Calu3 (cell line): ENCODE measurements around the gene MND1. TPM values are rescaled to one million over a fixed set of nuclear protein-coding genes. Genes with fewer than 3 reads are reported as not detected.

Experiments
- BruUV-seq: library from RNA; stranded (reverse); fragments of 400-500 nt; replicated peaks from 2 replicates; lab custom pipeline; 2021; lab: Mats Ljungman, UMichigan
- CTCF ChIA-PET: fragments of 300-600 bp; sonication (Branson Sonifier 250); formaldehyde crosslinking; loops from one replicate; lab custom pipeline; 2022; ENCODE audit warnings: antibody characterized with exemption; lab: Charles Lee
- DNase-seq: peaks from one replicate; pipeline ENCODE4 v3.0.0; 2022
- H3K27ac Mint-ChIP-seq: one replicate; pipeline ENCODE4 v1.8.0; 2022; ENCODE audit warnings: mixed read lengths; ENCODE audit not compliant: unreplicated experiment
- H3K27me3 Mint-ChIP-seq: one replicate; pipeline ENCODE4 v1.8.0; 2022; ENCODE audit warnings: mixed read lengths; ENCODE audit not compliant: unreplicated experiment
- H3K36me3 Mint-ChIP-seq: one replicate; pipeline ENCODE4 v1.8.0; 2022; ENCODE audit warnings: mild to moderate bottlenecking, moderate library complexity, mixed read lengths; ENCODE audit not compliant: insufficient read depth, unreplicated experiment
- H3K4me1 Mint-ChIP-seq: one replicate; pipeline ENCODE4 v1.8.0; 2022; ENCODE audit warnings: mild to moderate bottlenecking, low read depth, mixed read lengths; ENCODE audit not compliant: unreplicated experiment
- H3K4me3 Mint-ChIP-seq: one replicate; pipeline ENCODE4 v1.8.0; 2022; ENCODE audit warnings: mild to moderate bottlenecking, low read depth, moderate library complexity, mixed read lengths; ENCODE audit not compliant: unreplicated experiment
- H3K9me3 Mint-ChIP-seq: one replicate; pipeline ENCODE4 v1.8.0; 2022; ENCODE audit warnings: low read depth, mixed read lengths; ENCODE audit not compliant: unreplicated experiment
- intact Hi-C: fragments of 100-400 bp; cut with micrococcal nuclease; formaldehyde crosslinking; loops from one replicate; pipeline ENCODE4 v1.10.0; 2022; ENCODE audit not compliant: unreplicated experiment
- total RNA-seq: library from RNA; stranded (reverse); gene quantifications from 2 replicates; pipeline ENCODE4 v1.2.3, GENCODE V29; 2022
- TF ChIP-seq, protein P1 (sequence below): fragments of 200-600 bp; IDR thresholded peaks from one replicate; pipeline ENCODE4 v1.8.0; 2022; ENCODE audit warnings: antibody characterized with exemption; ENCODE audit not compliant: unreplicated experiment

Gene MND1
- total RNA-seq, 1 experiment from 2014 or later: 12.6 TPM

DNA sequence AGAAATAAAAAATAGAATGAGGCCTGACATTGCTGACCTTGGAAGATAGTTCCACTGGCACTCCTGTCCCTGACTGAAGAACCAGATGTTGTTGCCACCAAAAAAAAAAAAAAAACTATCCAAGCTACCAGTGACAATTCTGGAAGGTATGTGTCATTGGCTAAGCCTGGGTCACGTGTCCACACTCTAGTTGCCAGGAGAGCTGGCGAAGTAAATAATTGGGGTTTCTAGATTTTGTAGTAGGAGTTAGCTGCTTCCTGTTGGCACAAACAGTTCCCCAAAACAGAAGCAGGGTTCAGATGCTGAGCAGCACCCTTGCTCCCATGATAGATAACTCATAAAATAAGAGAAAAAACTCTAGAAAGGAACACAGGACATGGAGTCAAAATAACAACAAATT, 20.5 kb downstream of the MND1 start:
- no peaks in the 10 kb centered on the region for H3K36me3 Mint-ChIP-seq
- H3K9me3 Mint-ChIP-seq: no peaks in the 10 kb centered on the region
- TF ChIP-seq, protein P1, sequence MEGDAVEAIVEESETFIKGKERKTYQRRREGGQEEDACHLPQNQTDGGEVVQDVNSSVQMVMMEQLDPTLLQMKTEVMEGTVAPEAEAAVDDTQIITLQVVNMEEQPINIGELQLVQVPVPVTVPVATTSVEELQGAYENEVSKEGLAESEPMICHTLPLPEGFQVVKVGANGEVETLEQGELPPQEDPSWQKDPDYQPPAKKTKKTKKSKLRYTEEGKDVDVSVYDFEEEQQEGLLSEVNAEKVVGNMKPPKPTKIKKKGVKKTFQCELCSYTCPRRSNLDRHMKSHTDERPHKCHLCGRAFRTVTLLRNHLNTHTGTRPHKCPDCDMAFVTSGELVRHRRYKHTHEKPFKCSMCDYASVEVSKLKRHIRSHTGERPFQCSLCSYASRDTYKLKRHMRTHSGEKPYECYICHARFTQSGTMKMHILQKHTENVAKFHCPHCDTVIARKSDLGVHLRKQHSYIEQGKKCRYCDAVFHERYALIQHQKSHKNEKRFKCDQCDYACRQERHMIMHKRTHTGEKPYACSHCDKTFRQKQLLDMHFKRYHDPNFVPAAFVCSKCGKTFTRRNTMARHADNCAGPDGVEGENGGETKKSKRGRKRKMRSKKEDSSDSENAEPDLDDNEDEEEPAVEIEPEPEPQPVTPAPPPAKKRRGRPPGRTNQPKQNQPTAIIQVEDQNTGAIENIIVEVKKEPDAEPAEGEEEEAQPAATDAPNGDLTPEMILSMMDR: no peak
- BruUV-seq: no TSS peak
- no peak for DNase-seq
- no peak overlapping the region for H3K4me3 Mint-ChIP-seq
- no peaks in the 10 kb centered on the region for H3K27me3 Mint-ChIP-seq
- H3K27ac Mint-ChIP-seq: no peak overlapping the region
- CTCF ChIA-PET: interaction anchor here (1.2 kb wide), 1 partner anchor 24 kb away, joined by 3 read pairs; no protein-coding TSS in a partner anchor
- intact Hi-C loops: no loop called here
- no peaks in the 10 kb centered on the region for H3K4me1 Mint-ChIP-seq

DNA sequence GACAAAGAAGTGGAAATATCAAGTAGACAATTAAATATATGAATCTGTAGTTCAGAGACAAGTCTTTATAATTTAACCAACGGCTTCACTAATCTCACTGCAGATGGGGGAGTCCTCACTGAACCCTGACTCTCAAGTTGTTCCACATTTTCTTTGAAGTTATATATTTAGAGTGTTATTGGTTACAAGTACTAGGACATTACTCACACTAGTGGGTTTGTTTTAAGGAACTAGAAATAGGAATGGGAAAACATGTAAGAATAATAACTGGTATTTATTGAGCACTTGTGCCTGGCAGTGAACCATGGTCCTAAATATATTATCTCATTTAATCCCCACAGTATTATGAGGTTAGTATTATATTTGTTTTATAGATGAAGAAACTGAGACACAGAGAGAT, 22.0 kb downstream of the MND1 start:
- no peaks in the 10 kb centered on the region for H3K36me3 Mint-ChIP-seq
- H3K27me3 Mint-ChIP-seq: no peaks in the 10 kb centered on the region
- no TSS peak for BruUV-seq
- intact Hi-C loops: no loop called here
- CTCF ChIA-PET: no interaction called here
- TF ChIP-seq, protein P1: no peak
- H3K4me3 Mint-ChIP-seq: no peak overlapping the region
- no peak for DNase-seq
- H3K27ac Mint-ChIP-seq: no peak overlapping the region
- H3K9me3 Mint-ChIP-seq: no peaks in the 10 kb centered on the region
- no peaks in the 10 kb centered on the region for H3K4me1 Mint-ChIP-seq

DNA sequence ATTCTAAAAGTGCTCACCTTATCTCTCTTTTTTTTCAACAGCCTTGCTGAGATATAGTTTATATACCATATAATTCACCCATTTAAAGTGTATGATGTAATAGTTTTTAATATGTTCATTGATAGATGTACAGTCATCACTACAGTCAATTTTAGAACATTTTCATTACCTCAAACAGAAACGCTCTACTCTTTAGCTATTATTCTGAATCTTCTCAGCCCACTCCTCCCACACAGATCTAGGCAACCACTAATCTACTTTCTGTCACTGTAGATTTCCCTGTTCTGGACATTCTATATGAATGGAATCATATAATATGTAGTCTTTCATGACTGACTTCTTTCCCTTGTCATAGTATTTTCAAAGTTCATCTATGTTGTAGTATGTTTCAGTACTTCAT, 22.6 kb downstream of the MND1 start:
- Mint-ChIP-seq H3K27me3 (no peaks in the 10 kb centered on the region), H3K4me1 (no peaks in the 10 kb centered on the region), H3K27ac (no peak overlapping the region), H3K36me3 (no peaks in the 10 kb centered on the region), H3K4me3 (no peak overlapping the region), H3K9me3 (no peaks in the 10 kb centered on the region)
- no peak for DNase-seq
- BruUV-seq: no TSS peak
- TF ChIP-seq, protein P1: no peak
- intact Hi-C loops: no loop called here
- CTCF ChIA-PET: no interaction called here

DNA sequence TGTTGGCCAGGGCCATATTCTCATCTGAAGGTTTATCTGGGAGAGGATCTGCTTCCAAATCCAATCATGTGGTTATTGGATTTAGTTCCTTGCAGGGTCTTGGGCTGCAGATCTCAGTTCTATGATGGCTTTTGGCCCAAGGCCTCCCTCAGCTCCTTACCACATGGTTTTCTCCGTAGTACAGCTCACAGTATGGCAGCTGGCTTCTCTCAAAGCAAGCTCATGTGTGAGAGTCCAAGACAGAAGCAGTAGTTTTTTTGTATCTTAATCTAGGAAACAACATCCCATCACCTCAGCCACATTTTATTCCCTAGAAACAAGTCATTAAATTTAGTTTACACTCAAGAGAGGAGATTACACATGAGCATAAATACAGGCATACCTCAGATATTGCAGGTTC, 24.5 kb downstream of the MND1 start:
- CTCF ChIA-PET: no interaction called here
- no peak for DNase-seq

More for the DNA sequence above, 24.5 kb downstream of the MND1 start:
- Mint-ChIP-seq H3K36me3 (no peaks in the 10 kb centered on the region), H3K27me3 (no peaks in the 10 kb centered on the region), H3K9me3 (no peaks in the 10 kb centered on the region), H3K4me3 (no peak overlapping the region), H3K4me1 (no peaks in the 10 kb centered on the region), H3K27ac (no peak overlapping the region)
- TF ChIP-seq, protein P1: no peak
- no TSS peak for BruUV-seq
- intact Hi-C loops: no loop called here
